GM21515 (cell line): ENCODE measurements around the gene RTP4.
A peak's percentile ranks its signal among the peaks of the same experiment; 100 is the strongest.

Source experiments
- ATAC-seq: cut with Tn5 transposase; IDR thresholded peaks from one replicate; pipeline ENCODE4 v1.9.1; 2021; ENCODE audit not compliant: unreplicated experiment

RTP4 gene

DNA sequence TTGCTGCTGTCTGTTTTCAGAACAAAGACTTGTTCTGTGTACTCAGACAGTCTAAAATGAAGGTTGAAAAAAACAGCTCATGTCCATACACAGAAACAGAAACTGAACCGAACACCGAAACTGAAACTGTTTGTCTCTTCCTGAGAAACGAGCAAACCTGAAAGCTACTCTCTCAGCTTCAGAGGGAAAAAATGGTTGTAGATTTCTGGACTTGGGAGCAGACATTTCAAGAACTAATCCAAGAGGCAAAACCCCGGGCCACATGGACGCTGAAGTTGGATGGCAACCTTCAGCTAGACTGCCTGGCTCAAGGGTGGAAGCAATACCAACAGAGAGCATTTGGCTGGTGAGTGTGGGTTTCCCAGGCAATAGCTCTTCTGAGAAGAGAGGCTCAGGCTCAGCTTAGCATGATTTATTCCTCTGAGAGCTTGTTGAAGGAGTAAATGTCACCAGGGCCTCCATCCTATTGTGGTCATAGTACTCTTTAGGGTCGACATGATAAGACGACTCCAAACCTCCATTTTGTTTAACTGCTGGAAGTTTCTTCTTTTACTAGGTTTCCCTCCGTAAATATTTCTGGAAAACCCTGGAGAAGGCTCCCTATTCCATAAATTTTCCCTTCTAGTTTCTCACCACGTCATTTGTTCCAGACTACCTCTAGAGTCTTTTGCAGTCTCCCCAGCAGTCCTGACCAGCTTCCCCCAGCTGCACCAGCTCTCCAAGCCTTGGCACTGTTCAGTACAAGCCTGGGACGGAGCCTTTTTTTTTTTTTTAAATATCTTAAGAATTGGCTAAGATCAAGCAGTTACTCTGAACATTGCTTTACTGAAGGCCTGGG, at the start of gene RTP4:
Gene RTP4, plus strand, starts transcription at position 135 of the 838 bp plus-strand sequence. Its CDS starts 57 bp downstream, at position 192.
- ATAC-seq, result peak; percentile 96

DNA sequence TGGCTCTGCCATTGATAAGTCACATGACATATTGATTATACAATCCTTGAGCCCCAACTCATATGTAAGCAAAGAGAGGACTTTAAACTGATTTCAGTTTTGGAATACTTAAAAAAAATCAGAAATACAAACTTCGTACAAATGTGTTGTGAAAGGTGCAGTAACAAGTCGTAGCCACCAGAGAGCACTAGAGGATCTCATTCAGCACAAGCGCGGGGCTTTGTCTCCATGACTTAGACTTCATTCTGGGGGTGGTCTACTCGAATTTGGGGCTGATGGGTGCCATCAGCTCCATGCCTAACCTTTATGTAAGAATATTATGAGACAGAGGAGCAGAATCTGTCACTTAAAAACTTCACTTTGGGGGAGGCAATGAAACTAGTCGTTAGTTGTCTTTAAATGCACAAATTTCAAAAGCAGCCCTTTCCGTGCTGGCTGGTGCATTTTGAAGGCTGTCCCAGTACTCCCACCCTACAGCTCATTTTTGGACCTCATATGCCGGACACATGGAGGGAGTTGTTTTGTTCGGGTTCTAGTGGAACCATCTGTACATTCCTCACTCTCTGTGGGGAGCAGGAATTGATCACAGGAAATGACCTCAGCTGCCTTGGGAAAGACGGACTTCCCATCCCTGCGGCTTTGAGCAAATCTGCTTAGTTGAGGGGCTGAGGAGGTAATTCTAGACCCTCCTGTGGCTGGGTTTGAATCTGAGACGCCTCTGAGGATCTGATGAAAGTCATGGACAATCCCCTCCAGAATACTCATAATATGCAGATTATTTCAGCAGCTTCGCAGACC, 49.2 kb upstream of the RTP4 start:
- ATAC-seq, result no peak

DNA sequence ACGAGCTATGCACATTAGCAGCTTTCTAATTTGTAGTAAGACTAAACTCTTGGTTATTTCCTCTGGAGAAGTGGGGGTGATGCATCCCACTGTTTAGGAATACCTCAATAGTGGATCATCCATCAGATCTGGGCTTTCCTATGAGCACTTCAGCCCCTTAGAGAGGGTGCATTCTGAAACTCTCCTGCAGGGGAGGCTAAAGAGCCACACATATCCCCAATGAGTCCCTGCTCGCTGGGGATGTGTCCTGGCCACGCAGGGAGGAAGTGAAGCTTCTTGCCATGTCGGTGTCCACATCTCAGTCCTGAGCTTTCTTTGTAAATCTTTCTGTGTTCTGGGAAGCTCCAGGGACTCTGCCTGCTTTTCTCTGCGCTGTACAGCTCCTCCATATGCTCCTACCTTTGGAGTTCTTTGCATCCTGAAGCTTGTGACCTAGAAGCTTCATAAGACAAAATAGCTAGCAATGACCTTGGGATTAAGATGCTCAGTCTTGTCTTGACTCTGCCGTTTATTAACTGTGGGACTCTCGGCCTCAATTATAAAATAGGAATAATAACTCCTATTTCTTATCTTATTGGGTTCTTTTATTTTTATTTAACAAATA, 48.4 kb upstream of the RTP4 start:
- ATAC-seq, result peak; percentile 84

- no peak for ATAC-seq
Observed at GRCh38 chr3:187321766-187322165, 46.4 kb upstream of the RTP4 start.

GRCh38 chr3:187322291-187322690, 45.9 kb upstream of the RTP4 start:
- ATAC-seq, result no peak

GRCh38 chr3:187323091-187323490, 45.1 kb upstream of the RTP4 start:
- ATAC-seq, result no peak

- ATAC-seq, result no peak
Observed at GRCh38 chr3:187325632-187326031, 42.6 kb upstream of the RTP4 start.

DNA sequence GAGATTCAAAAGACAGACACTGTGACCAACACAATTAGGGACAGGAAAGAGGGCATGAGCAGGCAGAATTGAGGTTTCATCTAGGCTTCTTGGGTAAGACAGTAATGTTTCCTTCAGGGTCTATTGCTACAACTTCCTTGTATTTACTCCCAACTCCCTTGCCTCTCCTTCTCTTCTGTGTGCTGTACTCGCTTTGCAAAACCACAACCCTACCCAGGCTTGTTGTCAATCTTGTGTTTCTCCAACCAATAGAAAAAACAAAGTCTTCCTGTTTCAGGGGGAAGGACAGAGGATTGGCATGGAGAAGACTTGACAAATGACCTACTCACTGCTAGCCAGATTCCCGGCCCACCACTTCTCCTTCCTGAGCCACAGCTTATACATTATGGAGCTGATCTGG, 40.3 kb upstream of the RTP4 start:
- no peak for ATAC-seq

- ATAC-seq, result no peak
Observed at GRCh38 chr3:187328691-187329090, 39.5 kb upstream of the RTP4 start.

DNA sequence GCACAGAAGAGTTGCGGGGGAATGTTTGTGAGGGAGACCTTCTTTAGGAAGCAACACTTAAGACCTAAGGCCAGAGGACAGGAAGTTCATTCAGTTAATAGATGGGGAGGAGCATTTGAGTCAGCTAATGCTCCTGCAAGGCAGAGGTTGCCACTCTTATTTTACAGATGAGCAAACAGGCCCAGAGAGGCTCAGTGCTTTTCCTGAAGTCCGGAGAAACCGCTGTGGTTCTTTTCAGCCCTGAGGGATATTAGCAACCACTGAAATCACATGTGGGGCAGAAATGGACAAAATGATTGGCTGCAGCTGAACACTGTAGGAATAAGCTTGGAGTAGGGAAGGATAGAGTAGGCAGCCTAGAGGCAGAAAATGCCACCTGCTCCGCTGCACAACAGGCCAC, 33.3 kb upstream of the RTP4 start:
- no peak for ATAC-seq

DNA sequence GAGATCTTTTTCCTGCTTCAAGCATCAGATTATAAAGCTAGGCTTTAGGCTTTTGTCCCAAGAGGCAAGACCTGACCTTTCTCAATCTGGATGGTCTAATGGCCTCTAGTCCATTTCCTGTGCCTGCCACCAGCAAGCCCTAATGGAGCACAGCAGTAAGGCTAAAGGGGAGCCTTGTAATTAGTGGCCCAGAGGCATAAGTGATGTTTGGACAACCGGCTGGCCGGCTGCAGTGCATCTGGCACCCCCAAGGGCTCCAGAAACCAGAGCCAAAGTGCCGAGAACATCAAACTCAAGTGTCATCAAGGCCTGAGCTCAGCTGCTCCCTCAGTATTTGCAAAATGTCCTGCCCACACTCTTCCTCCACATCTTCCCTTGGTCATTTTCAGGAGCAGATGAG, 31.9 kb upstream of the RTP4 start:
- no peak for ATAC-seq

- ATAC-seq, result no peak
Observed at GRCh38 chr3:187340578-187340977, 27.6 kb upstream of the RTP4 start.

DNA sequence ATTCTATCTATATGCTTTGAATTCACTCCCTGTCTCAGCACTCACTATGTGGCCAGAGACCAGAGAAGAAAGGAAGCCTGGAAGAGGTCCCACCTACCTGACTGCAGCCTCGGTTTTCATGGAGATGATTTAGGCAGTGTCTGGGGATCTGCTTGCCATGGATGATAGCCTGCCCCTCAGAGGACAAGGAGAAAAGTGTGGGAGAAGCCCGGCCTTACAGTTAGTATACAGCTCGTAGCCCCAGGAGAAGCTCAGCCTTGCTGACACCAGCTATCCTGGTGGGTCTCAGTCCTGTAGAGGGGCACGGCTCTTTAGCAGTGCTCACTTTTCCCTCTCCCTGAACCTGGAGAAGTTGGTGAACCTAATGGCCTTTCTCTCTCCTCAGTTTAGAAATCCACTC, 25.9 kb upstream of the RTP4 start:
- no peak for ATAC-seq

DNA sequence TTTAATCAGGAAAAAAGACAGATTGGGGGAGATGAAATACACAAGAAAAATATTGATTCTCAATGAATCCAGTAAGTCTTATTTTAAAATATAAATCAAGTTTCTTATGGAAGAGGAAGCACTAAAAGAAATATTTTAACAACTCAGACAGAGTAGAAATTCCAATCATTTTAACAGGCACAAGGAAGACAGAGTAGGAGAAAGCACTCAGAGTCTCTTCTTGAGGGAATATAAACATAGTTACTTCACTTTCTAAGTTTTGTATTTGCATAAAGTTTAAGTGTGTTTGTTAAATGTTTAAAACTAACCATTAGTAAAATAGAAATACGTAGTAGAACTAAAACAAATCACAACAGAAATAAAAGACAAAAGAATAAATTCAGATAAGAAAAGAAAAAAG, 24.5 kb upstream of the RTP4 start:
- ATAC-seq, result no peak

DNA sequence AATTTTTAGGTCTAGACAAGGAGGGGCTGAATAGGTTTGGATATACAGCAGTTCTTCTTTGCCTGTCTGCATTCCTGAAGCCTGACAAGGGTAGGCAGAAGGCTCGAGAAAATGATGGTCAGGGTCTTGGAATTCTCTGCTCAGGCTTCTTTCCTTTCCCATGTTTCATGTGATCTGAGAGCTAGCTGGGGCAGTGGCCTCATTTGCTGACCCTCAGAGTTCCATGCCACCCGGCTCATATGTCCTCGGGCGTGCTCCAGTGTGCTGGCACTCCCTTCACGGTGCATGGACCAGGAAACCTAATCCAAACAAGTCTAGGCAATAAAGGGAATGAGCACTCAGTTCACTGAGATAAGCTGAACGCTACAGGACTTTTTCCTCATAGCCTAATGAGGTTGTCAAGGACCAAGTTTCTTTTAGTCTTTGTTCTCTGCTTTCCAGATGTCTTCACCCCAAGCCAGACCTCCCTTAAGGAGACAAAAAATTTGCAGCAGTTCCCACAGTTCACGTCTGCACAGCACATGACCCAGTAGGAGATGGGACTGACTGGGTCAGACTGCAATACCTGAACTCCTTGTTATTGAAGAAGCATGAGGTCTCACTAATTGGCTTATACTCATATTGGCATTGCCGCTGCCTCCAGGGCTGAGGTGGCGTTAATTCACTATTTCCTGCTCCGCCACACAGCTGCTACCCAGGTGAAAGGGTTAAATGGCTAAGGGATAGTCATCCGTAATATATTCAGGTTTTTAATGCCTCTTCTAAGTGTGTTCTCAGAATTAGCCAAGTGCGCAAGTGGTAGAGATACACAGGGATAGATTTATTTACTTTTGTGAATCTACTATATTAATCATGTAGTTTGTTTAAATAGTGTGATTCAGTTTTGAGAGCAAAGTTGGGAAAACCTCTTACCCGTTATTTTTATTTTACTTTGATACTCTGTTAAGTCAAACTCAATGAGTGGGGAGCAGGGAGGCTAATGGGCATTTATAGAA, 15.3 kb upstream of the RTP4 start:
- no peak for ATAC-seq

GRCh38 chr3:187358068-187358467, 10.1 kb upstream of the RTP4 start:
- no peak for ATAC-seq

- ATAC-seq, result no peak
Observed at GRCh38 chr3:187359798-187360486, 8.2 kb upstream of the RTP4 start.

DNA sequence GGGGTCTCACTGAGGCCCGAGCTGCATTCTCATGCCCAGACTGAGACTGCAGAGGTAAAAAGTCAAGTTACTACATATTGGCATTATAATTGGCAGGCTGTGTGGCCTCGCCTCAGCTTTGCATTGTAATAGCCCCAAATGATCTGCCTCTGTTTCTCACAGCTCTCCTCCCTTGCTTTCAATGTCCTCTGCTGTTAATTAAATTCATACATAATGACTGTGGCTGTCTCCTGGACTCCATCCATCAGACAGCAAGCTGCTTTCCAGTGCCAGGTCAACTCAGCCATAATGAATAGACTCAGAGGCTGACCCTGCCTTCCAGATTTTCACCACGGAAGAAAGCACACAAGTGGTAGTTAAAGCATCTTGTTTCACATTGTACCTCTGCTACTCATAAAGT, 7.6 kb upstream of the RTP4 start:
- ATAC-seq, result no peak

DNA sequence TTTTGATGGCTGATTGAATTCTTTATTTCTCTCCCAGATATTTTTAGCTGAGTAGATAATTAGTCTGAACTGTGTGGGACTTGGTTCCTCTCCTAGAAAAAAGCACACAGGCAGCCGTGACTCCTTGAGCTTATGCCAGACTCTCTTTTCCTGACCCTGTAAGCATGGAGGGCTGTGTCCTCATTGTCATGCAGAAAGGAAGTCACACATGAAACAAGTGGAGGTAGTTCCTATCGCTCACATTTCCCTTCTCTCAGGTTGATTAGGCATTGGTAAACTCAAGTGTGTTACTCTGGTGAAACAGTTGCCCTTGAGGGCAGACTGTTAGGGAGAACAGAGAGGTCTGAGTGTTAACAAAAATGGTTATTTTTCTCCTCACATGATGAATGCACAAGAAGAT, 6.3 kb upstream of the RTP4 start:
- ATAC-seq, result no peak

GRCh38 chr3:187367561-187368103, 553 bp upstream of the RTP4 start:
- peak; percentile 11 for ATAC-seq
